Fibroblast of lung (primary cell): Measurements from ENCODE around the gene WDFY1. TPM values are rescaled to one million over a fixed set of nuclear protein-coding genes. Genes with fewer than 3 reads are reported as not detected.

Experiments used
- DNase-seq, 2 donors: peaks; one replicate each; pipeline versions ENCODE4 v3.0.0 to v3.0.0-alpha.2; 2010; ENCODE audit warnings: low read depth in 2 of 2
- H2AFZ ChIP-seq: 2 replicates; pipeline ENCODE4 v1.5.1; 2012; ENCODE audit warnings: low read length, control low read depth, inconsistent platforms
- H3K27ac ChIP-seq: 2 replicates; pipeline ENCODE4 v1.5.1; 2011; ENCODE audit warnings: low read length, control low read depth; ENCODE audit not compliant: insufficient read depth
- H3K27me3 ChIP-seq: 2 replicates; pipeline ENCODE4 v1.5.1; 2011; ENCODE audit warnings: mild to moderate bottlenecking, low read length; ENCODE audit not compliant: control insufficient read depth, insufficient read depth
- H3K36me3 ChIP-seq: 2 replicates; pipeline ENCODE4 v1.5.1; 2011; ENCODE audit warnings: low read length; ENCODE audit not compliant: control insufficient read depth, insufficient read depth
- H3K4me1 ChIP-seq: 2 replicates; pipeline ENCODE4 v1.5.1; 2011; ENCODE audit warnings: low read length; ENCODE audit not compliant: control insufficient read depth, insufficient read depth; ENCODE audit errors: extremely low read depth
- H3K4me2 ChIP-seq: 2 replicates; pipeline ENCODE4 v1.5.1; 2011; ENCODE audit warnings: low read length, control low read depth; ENCODE audit not compliant: insufficient read depth; ENCODE audit errors: extremely low read depth
- H3K4me3 ChIP-seq, 4 experiments: fragments of 200-600 bp in 1 of 4; sonication (generic) in 1 of 4; replicated peaks in 1 of 4; 2 replicates each; pipeline ENCODE4 v1.5.1; 2011 to 2016; ENCODE audit warnings: low read length in 4 of 4, low read depth in 3 of 4, mild to moderate bottlenecking in 3 of 4, control low read depth in 2 of 4, inconsistent platforms in 1 of 4, mixed read lengths in 1 of 4; ENCODE audit not compliant: insufficient read depth in 1 of 4; ENCODE audit errors: control extremely low read depth in 1 of 4
- H3K79me2 ChIP-seq: 2 replicates; pipeline ENCODE4 v1.5.1; 2012; ENCODE audit warnings: mild to moderate bottlenecking, low read length, inconsistent platforms; ENCODE audit not compliant: control insufficient read depth, insufficient read depth
- H3K9ac ChIP-seq: 2 replicates; pipeline ENCODE4 v1.5.1; 2011; ENCODE audit warnings: mild to moderate bottlenecking, low read length, control low read depth; ENCODE audit not compliant: insufficient read depth
- H3K9me3 ChIP-seq: 2 replicates; pipeline ENCODE4 v1.5.1; 2012; ENCODE audit warnings: low read depth, low read length; ENCODE audit not compliant: control insufficient read depth, insufficient read depth
- H4K20me1 ChIP-seq: 2 replicates; pipeline ENCODE4 v1.5.1; 2011; ENCODE audit warnings: low read length; ENCODE audit not compliant: control insufficient read depth, insufficient read depth; ENCODE audit errors: extremely low read depth
- CTCF ChIP-seq, 2 donors: IDR thresholded peaks in 1 of 2; conservative IDR thresholded peaks in 1 of 2; 1 replicate in 1 of 2; 2 replicates in 1 of 2; pipeline ENCODE4 v1.5.1; 2011 to 2012; ENCODE audit warnings: low read length in 2 of 2, control low read depth in 1 of 2, inconsistent platforms in 1 of 2, low read depth in 1 of 2, mild to moderate bottlenecking in 1 of 2
- EZH2 ChIP-seq: IDR thresholded peaks from 2 replicates; pipeline ENCODE4 v1.5.1; 2012; ENCODE audit warnings: low read length, control low read depth, mild to moderate bottlenecking; ENCODE audit errors: missing control alignments
- polyA plus RNA-seq, 2 donors: library from polyadenylated mRNA; depleted of rRNA in 1 of 2; stranded (reverse) in 1 of 2; unstranded in 1 of 2; fragments of >200 nt; gene quantifications; 2 replicates each; pipeline ENCODE4 v1.2.1, GENCODE V29; 2011 to 2012; ENCODE audit warnings: missing spikeins in 1 of 2
- total RNA-seq: library from RNA; depleted of rRNA; stranded (reverse); fragments of >200 nt; gene quantifications from 2 replicates; pipeline ENCODE4 v1.2.1, GENCODE V29; 2014

The WDFY1 gene
- total and polyA plus RNA-seq, 2 donors (not counting 1 experiment from before 2014, with no cell fraction given) = 79.1 to 156 TPM

DNA sequence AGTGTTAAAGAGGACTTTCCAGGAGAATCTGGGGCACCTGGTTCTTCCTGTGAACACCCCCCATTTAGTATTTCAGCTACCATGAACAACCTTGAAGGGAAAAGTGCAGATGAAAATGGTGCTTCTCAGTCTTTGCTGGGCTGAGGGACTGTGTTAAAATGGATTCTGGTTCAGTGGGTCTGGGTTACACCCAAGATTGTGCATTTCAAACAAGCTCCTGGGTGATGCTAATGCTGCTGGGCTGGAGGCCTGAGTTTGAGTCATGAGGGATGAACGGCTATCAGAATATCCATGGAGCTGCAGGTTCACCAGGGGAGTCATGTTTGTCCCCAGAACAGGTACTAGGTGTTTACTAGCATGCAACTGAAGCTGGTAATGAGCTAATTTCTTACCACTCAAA lies 36.1 kb upstream of the WDFY1 start:
- Histone ChIP-seq H3K36me3 (no peaks in the 10 kb centered on the region), H4K20me1 (no peaks in the 10 kb centered on the region), H3K9ac (no peak overlapping the region), H3K4me1 (no peaks in the 10 kb centered on the region), H3K4me2 (no peak overlapping the region), H3K27ac (no peak overlapping the region), H2AFZ (no peak overlapping the region), H3K4me3 (no peak overlapping the region), H3K9me3 (no peaks in the 10 kb centered on the region), H3K27me3 (no peaks in the 10 kb centered on the region), H3K79me2 (no peaks in the 10 kb centered on the region)
- DNase-seq = no peak
- TF ChIP-seq CTCF (conservative IDR thresholded peaks at IDR 0.05 in 1 of 2, IDR thresholded peaks at IDR 0.05 in 1 of 2; ENCODE audit: low read depth in 1 of 2, low read length in 2 of 2) (no peak), EZH2 (no peak)

- no peaks in the 10 kb centered on the region for H4K20me1 ChIP-seq
- no peak overlapping the region for H2AFZ ChIP-seq
- H3K79me2 ChIP-seq = no peaks in the 10 kb centered on the region
- H3K27me3 ChIP-seq = no peaks in the 10 kb centered on the region
- H3K9me3 ChIP-seq = no peaks in the 10 kb centered on the region
- no peak overlapping the region for H3K9ac ChIP-seq
- no peak overlapping the region for H3K4me2 ChIP-seq
- no peak for DNase-seq
- no peak overlapping the region for H3K4me3 ChIP-seq
- no peak for TF ChIP-seq EZH2
- no peaks in the 10 kb centered on the region for H3K4me1 ChIP-seq
- H3K36me3 ChIP-seq = no peaks in the 10 kb centered on the region
- H3K27ac ChIP-seq = no peak overlapping the region
Observed at GRCh38 chr2:223980803-223981202, 35.7 kb upstream of the WDFY1 start.

DNA sequence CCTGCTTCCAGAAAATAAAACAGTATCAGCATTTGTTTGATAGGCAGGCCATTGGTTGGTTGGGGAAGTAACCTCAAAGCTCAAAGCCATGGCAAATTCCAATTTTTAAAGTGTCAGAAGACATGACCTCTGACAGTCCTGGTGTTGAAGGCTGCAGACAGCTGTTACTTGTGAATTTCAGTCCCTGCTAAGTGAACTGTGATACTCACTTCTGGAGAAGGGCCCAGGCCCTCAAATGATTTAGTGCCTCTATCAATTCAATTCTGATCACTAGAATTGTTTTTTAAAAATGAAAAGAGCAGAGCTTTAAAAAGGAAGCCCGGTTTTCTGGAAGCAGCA lies 35.2 kb upstream of the WDFY1 start:
- no peak for DNase-seq
- H3K27me3 ChIP-seq = no peaks in the 10 kb centered on the region
- H3K4me1 ChIP-seq = no peaks in the 10 kb centered on the region
- no peak overlapping the region for H2AFZ ChIP-seq
- H3K4me3 ChIP-seq = no peak overlapping the region
- no peak overlapping the region for H3K9ac ChIP-seq
- TF ChIP-seq EZH2 (no peak), CTCF (conservative IDR thresholded peaks at IDR 0.05 in 1 of 2, IDR thresholded peaks at IDR 0.05 in 1 of 2; ENCODE audit: low read depth in 1 of 2, low read length in 2 of 2) (no peak)
- H4K20me1 ChIP-seq = no peaks in the 10 kb centered on the region
- no peaks in the 10 kb centered on the region for H3K9me3 ChIP-seq
- no peak overlapping the region for H3K27ac ChIP-seq
- H3K4me2 ChIP-seq = no peak overlapping the region
- no peaks in the 10 kb centered on the region for H3K79me2 ChIP-seq
- no peaks in the 10 kb centered on the region for H3K36me3 ChIP-seq
